ENCODE measurements around the gene PSME1. TPM values are rescaled to one million over a fixed set of nuclear protein-coding genes. Genes with fewer than 3 reads are reported as not detected.

The PSME1 gene
- total and polyA plus RNA-seq, 3 experiments from 2014 or later: 343 to 1,041 (median 347) TPM

DNA sequence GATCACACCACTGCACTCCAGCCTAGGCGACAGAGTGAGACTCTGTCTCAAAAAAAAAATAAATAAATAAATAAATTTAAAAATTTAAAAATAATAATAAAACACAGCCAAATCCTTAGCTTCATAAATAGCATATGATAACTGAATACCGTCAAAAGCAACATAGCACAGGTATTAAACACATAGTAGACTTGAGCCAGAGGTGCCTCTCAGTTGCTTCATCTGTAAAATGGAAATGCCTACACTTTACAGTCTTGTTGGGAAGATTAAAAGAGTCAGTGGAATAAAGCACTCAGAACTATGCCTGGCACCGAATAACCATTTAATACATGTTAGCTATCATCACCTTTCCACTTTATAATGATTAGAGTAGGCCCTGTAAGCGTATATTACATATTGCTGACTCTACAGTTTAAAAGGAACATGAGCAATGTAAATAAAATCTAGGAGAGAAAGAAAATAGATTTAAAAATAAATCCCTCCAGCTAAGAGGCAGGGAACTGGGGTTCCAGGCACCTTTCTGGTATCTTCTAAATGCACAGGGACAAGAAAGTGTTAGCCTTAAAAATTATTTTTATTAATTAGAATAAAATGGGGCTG lies 29.2 kb upstream of the PSME1 start:
- peaks cover 6% of the 10 kb centered on the region for H3K36me3 ChIP-seq (ENCODE audit: insufficient read depth, low read length)
- peaks cover 3 to 26% (median 5%) of the 10 kb centered on the region in 3 donors for H3K36me3 Mint-ChIP-seq
- peak overlapping the region in 1 of 8 donors; percentile 26 for H3K27ac Mint-ChIP-seq
- ChIA-PET CTCF (interaction anchor here (0.8 to 11.6 kb wide), 10 partner anchors 8 to 191 kb away, joined by 3 to 185 read pairs (median 4); partner anchors contain the start of genes DCAF11, IRF9, NRL and PCK2), POLR2A (no interaction called here)
- H3K27me3 Mint-ChIP-seq: no peaks in the 10 kb centered on the region
- no peak overlapping the region for H3K4me3 Mint-ChIP-seq
- no peaks in the 10 kb centered on the region for H3K9me3 ChIP-seq (ENCODE audit: low read length)
- no peak overlapping the region for H3K27ac ChIP-seq (ENCODE audit: low read depth, low read length)
- peaks cover 8 to 14% (median 9%) of the 10 kb centered on the region in 3 donors for H3K4me1 Mint-ChIP-seq
- H3K4me1 ChIP-seq (ENCODE audit: insufficient read depth, low read length): peaks cover 12% of the 10 kb centered on the region
- no peaks in the 10 kb centered on the region for H3K27me3 ChIP-seq (ENCODE audit: insufficient read depth, low read length, poor library complexity, severe bottlenecking)
- no peak overlapping the region for H3K4me3 ChIP-seq (ENCODE audit: low read length)
- no peak for DNase-seq
- no peaks in the 10 kb centered on the region for H3K9me3 Mint-ChIP-seq

DNA sequence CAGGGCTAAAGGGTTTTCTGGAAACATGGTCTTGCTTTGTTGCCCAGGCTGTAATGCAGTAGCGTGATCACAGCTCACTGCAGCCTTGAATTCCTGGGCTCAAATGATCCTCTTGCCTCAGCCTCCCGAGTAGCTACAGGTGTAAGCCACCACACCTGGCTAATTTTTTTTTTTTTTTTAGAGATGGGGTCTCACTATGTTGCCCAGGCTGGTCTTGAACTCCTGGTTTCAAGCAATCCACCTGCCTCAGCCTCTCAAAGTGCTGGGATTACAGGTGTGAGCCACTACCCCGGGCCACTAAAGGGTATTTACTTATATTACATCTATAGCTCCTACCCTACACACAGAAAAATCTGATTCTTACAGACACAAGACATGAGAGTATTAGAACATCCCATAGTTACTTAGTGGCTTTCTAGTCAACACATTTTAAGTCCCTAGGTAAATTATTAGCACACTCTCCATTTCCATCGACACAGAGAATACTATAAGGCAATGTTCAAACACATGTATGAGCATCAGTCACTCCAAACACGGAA lies 27.6 kb upstream of the PSME1 start:
- Histone ChIP-seq H3K4me1 (ENCODE audit: insufficient read depth, low read length) (peaks cover 15% of the 10 kb centered on the region), H3K9me3 (ENCODE audit: low read length) (no peaks in the 10 kb centered on the region), H3K27me3 (ENCODE audit: insufficient read depth, low read length, poor library complexity, severe bottlenecking) (no peaks in the 10 kb centered on the region), H3K27ac (ENCODE audit: low read depth, low read length) (no peak overlapping the region), H3K36me3 (ENCODE audit: insufficient read depth, low read length) (peaks cover 6% of the 10 kb centered on the region), H3K4me3 (ENCODE audit: low read length) (no peak overlapping the region)
- no peak for DNase-seq
- no peaks in the 10 kb centered on the region for H3K9me3 Mint-ChIP-seq
- H3K4me3 Mint-ChIP-seq: peak overlapping the region in 2 of 7 donors; percentile 4 to 56
- H3K4me1 Mint-ChIP-seq: peaks cover 9 to 14% (median 10%) of the 10 kb centered on the region in 3 donors
- ChIA-PET CTCF (interaction anchor here (0.6 to 11.6 kb wide), 38 partner anchors 8 to 476 kb away, joined by 3 to 185 read pairs (median 6); partner anchors contain the start of genes CARMIL3, DHRS4L2, EMC9 and FITM1), POLR2A (interaction anchor here (0.7 to 2.9 kb wide), 7 partner anchors 14 to 1342 kb away, joined by 3 to 26 read pairs (median 5); partner anchors contain the start of genes PCK2 and PSME2)
- peaks cover 0 to 14% (median 2%) of the 10 kb centered on the region in 3 donors for H3K36me3 Mint-ChIP-seq
- peak overlapping the region; percentile 79 to 97 (median 94) for H3K27ac Mint-ChIP-seq
- no peaks in the 10 kb centered on the region for H3K27me3 Mint-ChIP-seq

DNA sequence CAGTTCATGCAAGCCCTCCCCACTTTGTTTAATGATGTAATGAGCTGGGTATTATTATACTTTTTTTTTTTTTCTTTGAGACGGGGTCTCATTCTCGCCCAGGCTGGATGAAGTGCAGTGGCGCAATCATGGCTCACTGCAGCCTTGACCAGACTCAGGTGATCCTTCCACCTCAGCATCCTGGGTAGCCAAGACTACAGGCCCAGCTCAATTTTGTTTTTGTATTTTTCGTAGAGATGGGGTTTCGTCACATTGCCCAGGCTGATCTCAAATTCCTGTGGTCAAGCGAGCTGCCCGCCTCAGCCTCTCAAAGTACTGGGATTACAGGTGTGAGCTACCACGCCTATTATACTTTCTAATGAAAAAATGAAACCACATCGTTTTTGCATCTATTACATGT lies 25.9 kb upstream of the PSME1 start:
- Histone ChIP-seq H3K27ac (ENCODE audit: low read depth, low read length) (no peak overlapping the region), H3K4me3 (ENCODE audit: low read length) (no peak overlapping the region), H3K4me1 (ENCODE audit: insufficient read depth, low read length) (peaks cover 16% of the 10 kb centered on the region), H3K27me3 (ENCODE audit: insufficient read depth, low read length, poor library complexity, severe bottlenecking) (no peaks in the 10 kb centered on the region), H3K9me3 (ENCODE audit: low read length) (no peaks in the 10 kb centered on the region), H3K36me3 (ENCODE audit: insufficient read depth, low read length) (no peaks in the 10 kb centered on the region)
- peaks cover 0 to 5% of the 10 kb centered on the region in 2 donors for H3K27me3 Mint-ChIP-seq
- H3K4me3 Mint-ChIP-seq: no peak overlapping the region
- peaks cover 12 to 18% (median 12%) of the 10 kb centered on the region in 3 donors for H3K4me1 Mint-ChIP-seq
- ChIA-PET POLR2A (interaction anchor here (0.5 to 2.9 kb wide), 6 partner anchors 16 to 132 kb away, joined by 3 to 26 read pairs (median 6); partner anchors contain the start of genes EMC9, PCK2 and TINF2), CTCF (interaction anchor here (0.7 to 11.6 kb wide), 17 partner anchors 8 to 478 kb away, joined by 3 to 185 read pairs (median 6); partner anchors contain the start of genes CHMP4A, EMC9, IRF9 and PCK2)
- no peaks in the 10 kb centered on the region for H3K9me3 Mint-ChIP-seq
- no peak for DNase-seq
- H3K36me3 Mint-ChIP-seq: peaks cover 0 to 14% (median 0%) of the 10 kb centered on the region in 3 donors
- peak overlapping the region in 3 of 8 donors; percentile 50 to 84 (median 69) for H3K27ac Mint-ChIP-seq

DNA sequence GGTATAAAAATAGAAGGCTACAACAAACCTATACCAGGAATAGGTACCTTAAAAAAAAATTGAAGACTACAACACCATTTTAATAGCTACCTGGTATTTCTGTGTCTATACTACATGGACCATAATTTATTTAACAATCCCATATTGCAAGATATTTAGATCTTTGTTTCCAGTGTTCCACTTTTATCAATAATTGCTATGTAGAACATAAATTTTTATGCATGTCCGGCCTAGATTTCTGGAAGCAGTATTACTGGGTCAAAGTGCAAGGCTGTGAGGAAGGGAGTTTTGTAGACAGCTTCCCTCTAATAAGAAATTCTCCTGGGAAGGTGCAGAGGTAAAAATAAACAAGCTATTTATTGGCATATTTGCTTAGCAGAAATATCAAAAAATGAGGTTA lies 25.5 kb upstream of the PSME1 start:
- DNase-seq: no peak
- Histone ChIP-seq H3K27ac (ENCODE audit: low read depth, low read length) (no peak overlapping the region), H3K4me1 (ENCODE audit: insufficient read depth, low read length) (peaks cover 18% of the 10 kb centered on the region), H3K36me3 (ENCODE audit: insufficient read depth, low read length) (no peaks in the 10 kb centered on the region), H3K4me3 (ENCODE audit: low read length) (no peak overlapping the region), H3K9me3 (ENCODE audit: low read length) (no peaks in the 10 kb centered on the region), H3K27me3 (ENCODE audit: insufficient read depth, low read length, poor library complexity, severe bottlenecking) (no peaks in the 10 kb centered on the region)
- Mint-ChIP-seq H3K4me3 (peak overlapping the region in 1 of 7 donors; percentile 16), H3K27me3 (peaks cover 0 to 5% of the 10 kb centered on the region in 2 donors), H3K4me1 (peaks cover 16 to 23% (median 17%) of the 10 kb centered on the region in 3 donors), H3K36me3 (peaks cover 0 to 16% (median 0%) of the 10 kb centered on the region in 3 donors), H3K9me3 (no peaks in the 10 kb centered on the region), H3K27ac (peak overlapping the region in 4 of 8 donors; percentile 48 to 84 (median 72))
- POLR2A ChIA-PET: interaction anchor here (0.5 to 2.9 kb wide), 4 partner anchors 16 to 132 kb away, joined by 3 to 26 read pairs (median 4); partner anchors contain the start of genes PCK2, RNF31 and TINF2
- CTCF ChIA-PET: interaction anchor here (0.7 to 11.6 kb wide), 10 partner anchors 17 to 478 kb away, joined by 3 to 185 read pairs (median 21); partner anchors contain the start of genes EMC9, IRF9, PCK2 and PSME1

DNA sequence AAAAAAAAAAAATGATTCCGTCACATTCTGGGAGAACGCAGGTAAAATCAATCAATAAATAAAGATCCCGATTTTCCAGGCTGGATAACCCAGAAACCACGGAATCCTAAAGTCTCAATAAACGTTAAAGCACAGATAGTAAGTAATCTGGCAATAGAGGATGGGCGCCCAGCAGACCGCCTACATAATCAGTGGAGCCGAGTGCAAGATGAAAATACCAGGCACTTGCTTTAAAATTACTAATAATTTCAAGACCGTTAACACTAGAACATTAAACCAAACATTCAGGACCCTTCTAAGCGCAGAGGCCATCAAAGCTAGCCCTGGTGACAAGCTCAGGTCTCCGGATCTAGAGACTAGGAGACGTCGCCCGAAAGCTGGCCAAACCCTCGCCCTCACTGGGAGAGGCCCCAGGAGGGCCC lies 22.6 kb upstream of the PSME1 start:
- Histone ChIP-seq H3K9me3 (ENCODE audit: low read length) (no peaks in the 10 kb centered on the region), H3K27ac (ENCODE audit: low read depth, low read length) (peak overlapping the region; percentile 98), H3K27me3 (ENCODE audit: insufficient read depth, low read length, poor library complexity, severe bottlenecking) (no peaks in the 10 kb centered on the region), H3K36me3 (ENCODE audit: insufficient read depth, low read length) (peaks cover 13% of the 10 kb centered on the region), H3K4me3 (ENCODE audit: low read length) (peak overlapping the region; percentile 99), H3K4me1 (ENCODE audit: insufficient read depth, low read length) (peaks cover 39% of the 10 kb centered on the region)
- Mint-ChIP-seq H3K9me3 (no peaks in the 10 kb centered on the region), H3K4me1 (peaks cover 35 to 44% (median 41%) of the 10 kb centered on the region in 3 donors), H3K36me3 (peaks cover 0 to 40% (median 7%) of the 10 kb centered on the region in 3 donors), H3K27me3 (peaks cover 0 to 5% of the 10 kb centered on the region in 2 donors), H3K27ac (peak overlapping the region; percentile 98 to 100 (median 99)), H3K4me3 (peak overlapping the region; percentile 96 to 100 (median 98))
- ChIA-PET POLR2A (interaction anchor here (1.8 to 4.6 kb wide), 11 partner anchors 20 to 158 kb away, joined by 6 to 58 read pairs (median 22); partner anchors contain the start of genes CHMP4A, EMC9, IRF9 and PCK2), CTCF (interaction anchor here (0.8 to 4.4 kb wide), 10 partner anchors 9 to 194 kb away, joined by 3 to 34 read pairs (median 7); partner anchors contain the start of genes CIDEB, IRF9, PSME1 and PSME2)
- DNase-seq: no peak

GRCh38 chr14:24113801-24114531 lies 22.0 kb upstream of the PSME1 start:
- H3K27me3 ChIP-seq (ENCODE audit: insufficient read depth, low read length, poor library complexity, severe bottlenecking): no peaks in the 10 kb centered on the region
- peaks cover 34% of the 10 kb centered on the region for H3K4me1 ChIP-seq (ENCODE audit: insufficient read depth, low read length)
- H3K27ac ChIP-seq (ENCODE audit: low read depth, low read length): peak overlapping the region; percentile 98
- peak in 4 of 5 donors; percentile 69 to 88 (median 79) for DNase-seq
- no peaks in the 10 kb centered on the region for H3K9me3 Mint-ChIP-seq
- peak overlapping the region; percentile 98 to 100 (median 99) for H3K27ac Mint-ChIP-seq
- H3K36me3 ChIP-seq (ENCODE audit: insufficient read depth, low read length): peaks cover 19% of the 10 kb centered on the region
- peaks cover under 1 to 46% (median 13%) of the 10 kb centered on the region in 3 donors for H3K36me3 Mint-ChIP-seq
- peak overlapping the region; percentile 99 for H3K4me3 ChIP-seq (ENCODE audit: low read length)
- H3K27me3 Mint-ChIP-seq: peaks cover 0 to 5% of the 10 kb centered on the region in 2 donors
- H3K4me1 Mint-ChIP-seq: peaks cover 31 to 39% (median 38%) of the 10 kb centered on the region in 3 donors
- H3K9me3 ChIP-seq (ENCODE audit: low read length): no peaks in the 10 kb centered on the region
- ChIA-PET CTCF (interaction anchor here (0.8 to 4.4 kb wide), 18 partner anchors 8 to 194 kb away, joined by 3 to 34 read pairs (median 6); partner anchors contain the start of genes CIDEB, EMC9, IRF9 and PSME1), POLR2A (interaction anchor here (0.7 to 4.6 kb wide), 19 partner anchors 12 to 317 kb away, joined by 3 to 58 read pairs (median 10); partner anchors contain the start of genes CHMP4A, DHRS1, EMC9 and IRF9)
- peak overlapping the region; percentile 96 to 100 (median 98) for H3K4me3 Mint-ChIP-seq
